ENCODE measurements around the gene ERP27.

Gene ERP27

DNA sequence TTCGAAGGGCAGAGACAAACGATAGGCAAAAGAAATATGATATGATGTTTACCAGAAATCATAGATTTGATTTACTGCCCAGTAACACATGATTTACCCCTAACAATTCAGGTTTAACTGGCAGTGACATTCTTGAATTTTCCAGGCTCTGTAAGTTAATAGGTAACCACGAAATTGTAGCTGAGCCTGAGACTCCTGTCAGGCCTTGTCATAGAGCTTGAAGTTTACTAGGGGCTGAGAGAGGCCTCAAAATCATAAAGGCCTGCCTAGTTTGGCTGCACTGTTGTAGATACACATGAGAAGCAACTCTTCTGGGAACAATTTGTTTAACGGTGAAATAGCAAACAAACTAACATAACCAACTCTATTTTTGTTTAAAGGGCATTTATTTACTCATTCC, 3.3 kb downstream of the ERP27 start:
- DNase-seq (ENCODE audit: low read depth), result no peak

DNA sequence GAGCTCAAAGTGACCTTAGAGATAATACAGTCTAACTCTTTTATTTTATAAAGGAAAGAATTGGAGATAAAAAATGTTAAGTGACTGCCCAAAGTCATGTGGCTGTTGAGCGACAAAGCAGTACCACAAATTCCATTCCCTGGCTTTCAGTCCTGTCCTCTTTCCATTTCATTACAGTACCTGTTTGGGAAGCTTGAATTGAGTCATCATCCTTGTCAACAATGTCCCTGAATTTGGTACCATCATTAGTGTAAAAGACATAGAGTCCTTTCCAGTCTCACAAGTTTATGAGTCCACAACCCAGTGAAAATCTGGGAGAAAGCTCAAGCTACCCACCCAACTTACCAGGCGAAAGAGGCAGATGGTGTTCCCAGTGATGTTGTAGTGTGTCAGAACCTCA, 3.8 kb downstream of the ERP27 start:
- DNase-seq (ENCODE audit: low read depth), result no peak

DNA sequence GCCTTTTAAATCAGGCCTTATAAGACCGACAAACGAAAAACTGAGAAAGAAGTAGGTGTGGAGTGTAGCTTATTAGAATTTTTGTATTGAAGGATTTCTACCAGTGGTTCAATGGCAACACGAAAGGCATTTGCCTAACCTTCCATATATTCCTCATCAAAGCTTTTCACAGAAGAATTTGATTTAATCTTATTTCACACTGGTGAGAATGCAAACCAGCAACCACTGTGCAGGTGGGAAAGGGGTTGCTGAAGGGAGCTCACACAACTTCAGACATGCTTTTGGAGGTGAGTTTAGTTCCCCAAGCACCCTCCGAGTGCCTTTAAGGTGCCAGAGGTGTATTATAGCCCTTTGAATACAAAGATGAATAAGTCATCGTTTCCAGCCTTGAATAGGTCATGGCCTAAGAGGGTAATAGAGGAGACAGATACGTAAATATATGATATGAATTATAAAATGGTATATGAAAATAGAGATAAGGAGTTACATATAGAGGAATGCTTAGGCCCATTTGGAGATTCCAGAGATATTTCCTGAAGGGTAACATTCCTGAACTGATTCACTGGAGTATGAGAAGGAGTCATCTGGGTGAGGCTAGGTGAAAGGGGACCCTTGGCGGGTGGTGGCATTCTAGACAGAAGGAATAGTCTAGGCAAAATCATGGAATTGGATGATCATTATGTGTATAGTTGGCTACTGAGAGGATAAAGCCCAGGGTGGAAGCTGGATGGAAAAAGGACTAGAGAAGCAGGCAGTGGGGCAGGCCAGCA, 6.4 kb downstream of the ERP27 start:
- peak; percentile 25 for DNase-seq (ENCODE audit: low read depth)

DNA sequence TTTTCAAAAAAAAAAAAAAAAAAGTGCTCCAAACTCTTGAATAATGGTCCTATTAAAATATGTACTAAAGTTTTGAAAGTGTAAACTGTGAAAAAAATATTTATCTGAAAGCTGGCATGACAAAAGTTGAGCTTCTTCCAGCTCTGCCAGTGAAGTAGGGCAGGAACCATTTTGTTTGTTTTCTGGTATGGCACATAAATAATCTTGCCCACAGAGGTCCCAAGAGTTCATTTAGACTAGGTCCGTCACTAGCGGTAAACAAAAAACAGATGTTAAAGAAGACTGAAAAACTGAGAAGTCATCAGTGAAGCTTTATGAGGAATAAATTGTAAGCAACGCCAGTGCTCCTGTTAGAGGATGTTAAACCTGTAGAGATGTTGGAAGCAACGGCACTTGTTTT, 7.0 kb downstream of the ERP27 start:
- peak; percentile 41 for DNase-seq (ENCODE audit: low read depth)

DNA sequence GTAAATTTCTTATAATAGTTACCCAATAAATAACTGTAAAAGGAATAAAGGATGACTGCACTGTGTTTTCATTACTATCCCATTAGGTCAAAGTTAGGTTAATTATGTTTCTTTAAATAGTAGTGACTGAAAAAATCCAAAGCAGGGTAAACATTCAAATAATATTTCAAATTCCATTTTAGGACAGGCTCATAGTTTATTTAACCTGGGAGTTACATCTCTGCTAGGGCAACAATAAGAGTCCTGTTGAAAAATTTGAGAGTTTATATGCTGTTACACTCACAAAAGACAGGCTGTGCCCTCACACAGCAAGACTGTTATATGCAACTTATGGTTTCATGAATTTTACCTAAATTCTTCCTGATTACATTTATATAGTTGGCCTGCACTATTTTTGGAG, 8.0 kb downstream of the ERP27 start:
- peak; percentile 81 for DNase-seq (ENCODE audit: low read depth)

DNA sequence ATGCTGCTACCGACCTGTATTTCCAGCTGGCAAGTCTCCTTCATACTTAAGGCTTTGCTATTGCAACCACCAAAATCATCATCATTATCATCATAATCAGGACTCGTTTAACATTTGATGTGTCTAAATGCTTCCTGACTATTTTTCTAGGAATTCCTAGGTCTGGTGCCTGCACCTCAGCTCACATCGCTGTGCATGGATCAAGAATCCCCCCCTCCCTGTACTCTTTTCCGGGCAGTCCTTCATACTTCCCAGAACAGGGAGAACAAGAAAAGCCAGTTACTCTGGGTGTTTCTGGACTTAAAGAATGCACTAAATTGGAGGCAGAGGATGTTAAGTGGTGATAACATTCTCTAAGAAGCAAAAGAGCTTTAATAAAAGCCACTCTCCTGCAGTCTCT, 9.4 kb downstream of the ERP27 start:
- peak; percentile 75 for DNase-seq (ENCODE audit: low read depth)

DNA sequence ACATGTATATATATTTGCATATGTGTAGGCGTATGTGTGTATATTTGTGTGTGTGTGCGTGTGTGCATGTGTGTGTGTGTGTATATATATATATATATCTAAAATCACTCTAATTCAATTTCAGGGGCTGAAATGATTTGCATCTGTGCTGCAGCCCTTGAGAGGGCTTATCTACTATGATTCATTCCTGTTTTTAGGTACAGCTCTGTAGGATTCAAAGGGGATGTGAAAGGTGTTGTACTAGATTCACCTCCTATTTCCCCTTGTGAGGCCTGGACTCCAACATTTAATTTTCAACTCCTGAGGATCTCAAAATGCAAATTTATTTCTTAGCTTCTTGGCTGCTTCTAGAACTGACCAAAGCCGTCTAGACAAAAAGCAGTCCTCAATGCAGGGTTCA, 11.1 kb downstream of the ERP27 start:
- DNase-seq (ENCODE audit: low read depth), result no peak

DNA sequence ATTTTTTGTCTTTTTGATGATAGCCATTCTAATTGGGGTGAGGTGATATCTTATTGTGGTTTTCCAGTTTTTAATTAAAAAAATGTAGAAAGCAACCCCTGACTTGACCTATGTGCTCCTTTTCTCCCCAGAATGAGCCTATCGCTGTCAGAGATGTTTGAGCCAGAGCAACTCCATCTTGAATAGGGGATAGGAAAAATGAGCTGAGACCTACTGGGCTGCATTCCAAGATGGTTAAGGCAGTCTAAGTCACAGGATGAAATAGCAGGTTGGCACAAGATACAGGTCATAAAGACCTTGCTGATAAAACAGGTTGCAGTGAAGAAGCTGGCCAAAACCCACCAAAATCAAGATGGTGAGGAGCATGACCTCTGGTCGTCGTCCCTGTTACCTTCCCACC, 13.8 kb downstream of the ERP27 start:
- DNase-seq (ENCODE audit: low read depth), result no peak

DNA sequence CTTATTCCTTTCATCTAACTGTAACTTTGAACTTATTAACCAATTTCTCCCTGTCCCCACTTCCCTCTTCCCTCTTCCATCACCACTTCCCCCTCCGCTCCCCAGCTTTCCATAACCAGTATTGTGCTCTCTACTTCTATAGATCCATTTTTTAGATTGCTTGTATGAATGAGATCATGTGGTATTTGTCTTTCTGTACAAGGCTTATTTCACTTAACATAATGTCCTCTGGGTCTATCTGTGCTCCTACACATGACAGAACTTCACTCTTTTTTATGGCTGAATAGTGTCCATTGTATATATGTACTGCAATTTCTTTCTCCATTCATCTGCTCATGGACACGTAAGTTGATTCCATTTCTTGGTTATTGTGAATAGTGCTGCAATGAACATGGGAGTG, 14.4 kb downstream of the ERP27 start:
- no peak for DNase-seq (ENCODE audit: low read depth)

DNA sequence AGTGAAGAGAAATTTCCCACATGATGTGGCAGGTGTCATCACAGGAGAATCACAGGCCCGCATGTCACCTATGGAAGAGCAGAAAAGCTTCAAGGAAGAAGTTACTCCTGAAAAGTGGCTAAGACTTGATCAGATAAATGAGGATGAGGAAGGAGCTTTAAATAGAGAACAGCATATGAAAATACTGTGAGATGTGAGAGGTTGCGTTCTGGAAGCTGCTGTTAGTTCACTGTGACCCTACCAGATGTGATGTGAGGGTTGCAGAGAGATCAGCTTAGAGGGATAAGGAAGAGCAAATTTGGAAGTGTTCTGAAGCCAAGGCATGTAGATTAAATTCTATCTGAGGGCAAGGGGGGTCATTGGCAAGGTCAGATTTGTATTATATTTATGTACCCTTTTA, 17.1 kb downstream of the ERP27 start:
- DNase-seq (ENCODE audit: low read depth), result no peak

DNA sequence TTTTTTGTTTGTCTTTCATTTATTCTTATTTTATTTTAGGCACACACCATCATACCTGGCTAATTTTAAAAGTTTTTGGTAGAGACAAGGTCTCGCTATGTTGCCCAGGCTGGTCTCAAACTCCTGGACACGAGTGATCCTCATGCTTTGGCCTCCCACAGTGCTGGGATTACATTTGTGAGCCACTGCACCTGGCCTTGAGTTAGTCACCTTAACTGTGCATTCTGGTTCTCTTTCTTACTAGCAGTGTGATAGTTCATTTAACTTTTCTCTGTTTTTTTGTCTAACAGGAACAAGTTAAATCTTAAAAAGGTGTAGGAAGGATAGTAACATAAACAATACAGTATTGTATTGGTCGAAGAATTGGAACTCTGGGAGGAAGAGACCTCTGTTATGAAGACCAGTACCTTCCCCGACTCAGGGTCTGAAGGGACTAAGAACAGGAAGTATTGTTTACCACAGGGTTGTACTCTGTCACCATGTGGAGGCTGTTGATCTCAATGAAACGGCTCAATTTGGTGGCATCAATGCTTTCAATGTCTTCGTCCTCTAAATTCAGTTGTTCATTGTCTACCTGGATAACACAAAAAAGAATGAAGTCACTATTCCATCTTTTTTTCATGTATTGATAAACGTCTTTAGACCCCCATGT, 17.7 kb downstream of the ERP27 start:
- DNase-seq (ENCODE audit: low read depth), result no peak

DNA sequence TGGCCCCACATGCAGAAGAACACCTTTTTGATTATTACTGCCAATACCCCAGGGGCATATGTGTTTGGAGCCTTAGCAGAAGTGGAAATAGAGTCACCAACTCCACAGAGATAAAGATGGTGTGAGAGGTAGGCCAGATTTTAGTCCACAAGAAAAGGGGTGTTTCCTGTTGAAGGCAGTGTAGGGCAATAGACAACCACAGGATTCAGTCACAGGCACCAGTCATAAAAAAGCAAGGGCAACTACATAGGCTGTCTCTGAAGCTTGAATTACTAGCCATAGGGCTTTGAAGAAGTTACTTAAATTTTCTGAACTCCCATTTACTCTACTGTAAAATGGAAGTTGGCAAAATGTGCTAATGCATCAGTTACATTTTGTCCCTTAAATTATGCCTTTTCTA, 18.9 kb downstream of the ERP27 start:
- no peak for DNase-seq (ENCODE audit: low read depth)

DNA sequence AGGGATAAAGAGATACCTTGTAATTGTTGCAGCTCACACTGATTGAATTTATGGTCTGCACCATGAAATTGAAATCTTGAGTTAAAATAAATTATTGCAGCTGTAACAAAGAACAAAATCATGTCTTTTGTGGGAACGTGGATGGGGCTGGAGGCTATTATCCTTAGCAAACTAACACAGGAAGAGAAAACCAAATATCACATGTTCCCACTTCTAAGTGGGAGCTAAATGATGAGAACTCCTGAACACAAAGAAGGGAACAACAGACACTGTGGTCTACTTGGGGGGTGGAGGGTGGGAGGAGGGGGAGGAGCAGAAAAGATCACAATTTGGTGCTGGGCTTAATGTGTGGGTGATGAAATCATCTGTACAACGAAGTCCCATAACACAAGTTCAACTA, 22.6 kb downstream of the ERP27 start:
- no peak for DNase-seq (ENCODE audit: low read depth)

DNA sequence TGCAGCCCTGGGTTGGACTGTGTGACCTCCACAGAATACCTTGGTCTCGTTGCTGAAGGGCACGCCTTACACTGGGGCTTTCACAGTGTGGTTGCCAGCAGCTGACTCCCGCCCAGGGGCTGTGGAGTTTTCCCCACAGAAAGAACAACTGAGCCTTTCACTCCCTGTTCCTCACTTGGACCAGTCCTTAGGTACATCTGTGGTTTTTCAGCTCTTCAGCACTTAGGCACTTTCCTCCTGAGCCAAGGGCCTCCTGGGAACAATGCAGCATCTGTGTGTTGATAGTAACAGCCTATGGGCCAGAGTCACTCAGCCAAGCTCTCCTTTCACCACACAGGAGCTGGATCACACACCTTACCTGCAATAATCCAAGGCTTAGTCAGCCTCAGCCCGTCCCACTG, 25.0 kb downstream of the ERP27 start:
- DNase-seq (ENCODE audit: low read depth), result no peak

DNA sequence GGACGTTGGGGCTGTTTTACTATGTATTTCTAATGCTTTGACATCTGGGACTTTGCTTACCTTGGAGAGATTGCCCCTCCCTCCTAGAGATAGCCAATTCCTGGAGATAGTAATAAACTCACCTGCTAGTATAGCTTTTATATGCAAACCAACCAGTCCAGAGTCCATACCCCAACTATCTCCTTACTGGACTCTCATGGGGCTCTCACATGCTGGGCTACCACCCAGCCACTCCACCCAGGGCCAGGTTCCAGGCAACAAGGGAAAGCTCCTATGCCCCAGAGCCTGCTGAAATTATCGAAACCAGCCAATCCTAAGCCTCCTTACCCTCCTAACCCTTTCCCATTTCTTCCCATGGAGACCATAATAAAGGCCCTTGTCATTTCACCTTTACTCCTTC, 27.2 kb downstream of the ERP27 start:
- DNase-seq (ENCODE audit: low read depth), result no peak

DNA sequence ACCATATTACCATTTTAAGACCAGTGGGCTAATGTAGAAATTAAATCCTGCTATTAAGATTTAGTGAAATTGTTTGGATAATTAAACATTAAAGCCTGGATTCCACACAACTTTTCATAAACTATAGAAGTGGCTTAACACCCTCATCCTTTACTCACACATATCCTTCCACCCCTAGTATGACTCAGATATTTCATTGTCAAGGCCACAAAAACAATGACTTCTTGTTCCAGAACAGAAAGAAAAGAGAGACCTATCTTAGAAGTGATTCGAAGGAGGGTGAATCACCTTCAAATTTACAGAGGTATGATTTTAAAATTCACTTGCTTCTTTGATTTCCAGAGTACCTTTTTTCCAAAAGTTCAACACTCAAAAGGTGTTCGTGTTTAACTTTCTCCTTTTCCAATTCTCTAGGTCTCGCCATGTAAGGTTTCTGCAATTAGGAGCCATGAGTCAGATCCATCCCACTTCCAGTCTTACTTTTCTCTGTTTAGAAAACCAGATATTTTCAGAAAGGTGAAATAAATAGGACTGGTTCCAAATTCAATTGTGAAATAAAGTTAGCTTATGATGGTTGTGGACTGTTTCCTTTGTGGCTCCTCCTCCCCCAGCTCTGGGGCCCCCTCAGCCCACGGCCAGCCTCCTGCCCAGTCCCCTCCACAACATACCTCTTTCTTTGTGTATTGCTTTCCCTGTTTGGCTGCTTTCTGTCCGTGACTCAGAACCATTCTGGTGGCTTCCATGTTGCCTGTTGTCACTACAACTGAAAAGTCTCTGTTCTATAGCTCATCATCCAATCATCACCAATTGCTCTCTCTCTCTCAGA, 28.0 kb downstream of the ERP27 start:
- DNase-seq (ENCODE audit: low read depth), result no peak

DNA sequence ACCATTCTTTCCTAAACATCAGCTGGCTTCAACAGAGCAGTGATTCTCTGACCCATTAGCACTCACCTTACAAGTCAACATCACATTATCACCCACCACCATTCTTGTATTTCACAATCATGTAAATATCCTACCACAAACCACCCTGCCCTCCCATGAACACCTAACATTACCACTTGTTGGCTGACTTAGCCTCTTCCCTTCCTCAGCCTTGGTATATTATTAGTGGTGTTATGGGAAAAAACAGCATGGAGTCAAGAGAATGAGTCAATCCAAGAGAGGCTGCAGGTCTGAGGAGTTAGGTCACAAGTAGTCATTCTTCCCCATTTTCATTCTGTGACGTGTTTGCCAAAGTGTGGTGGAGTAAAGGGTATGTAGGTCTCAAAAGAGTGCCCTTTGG, 30.4 kb downstream of the ERP27 start:
- no peak for DNase-seq (ENCODE audit: low read depth)

DNA sequence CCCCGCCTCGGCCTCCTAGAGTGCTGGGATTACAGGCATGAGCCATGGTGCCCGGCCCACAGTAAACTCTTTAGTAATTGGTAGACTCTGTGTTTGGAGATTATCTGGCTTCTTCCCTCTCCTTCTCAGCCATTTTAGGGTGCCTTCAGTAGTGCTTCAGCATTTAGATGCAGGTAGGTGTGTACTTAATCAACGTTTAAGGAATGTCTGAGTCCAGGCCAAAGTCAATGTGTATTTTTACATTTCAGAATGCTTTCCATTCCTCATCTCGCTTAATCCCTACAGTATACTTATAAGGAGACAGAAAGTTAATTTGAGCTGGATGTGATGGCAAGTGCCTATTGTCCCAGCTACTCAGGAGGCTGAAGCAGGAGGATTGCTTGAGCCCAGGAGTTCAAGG, 32.2 kb downstream of the ERP27 start:
- DNase-seq (ENCODE audit: low read depth), result no peak

DNA sequence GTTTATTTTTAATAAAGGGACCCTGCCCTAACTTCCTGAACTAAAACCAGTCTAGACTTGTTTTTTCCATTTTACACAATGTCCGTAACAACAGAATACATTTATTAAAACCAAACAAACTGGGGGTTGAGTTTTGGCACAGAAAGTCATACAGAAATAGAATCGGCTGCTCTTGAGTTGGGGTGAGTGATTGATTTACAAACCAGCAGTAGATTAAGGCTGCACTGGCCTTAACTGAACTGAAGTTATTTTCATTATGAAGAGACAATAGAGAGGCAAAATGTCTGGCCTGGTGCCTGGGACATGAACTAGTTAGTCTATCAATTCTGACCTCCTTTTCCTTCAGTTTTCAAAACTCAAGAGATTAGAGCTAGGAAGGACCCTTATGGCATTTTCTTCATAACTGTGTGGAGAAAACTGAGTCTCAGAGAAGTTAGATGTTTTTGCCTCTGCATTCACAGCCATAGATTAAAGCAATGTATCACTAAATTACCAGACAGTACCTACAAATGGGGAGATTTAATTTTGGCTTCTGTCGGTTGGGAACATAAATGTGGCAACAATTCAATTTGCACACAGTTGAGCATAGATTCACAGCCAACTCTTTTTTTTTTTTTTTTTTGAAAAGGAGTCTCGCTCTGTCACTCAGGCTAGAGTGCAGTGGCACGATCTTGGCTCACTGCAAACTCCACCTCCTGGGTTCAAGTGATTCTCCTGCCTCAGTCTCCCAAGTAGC, 32.9 kb downstream of the ERP27 start:
- no peak for DNase-seq (ENCODE audit: low read depth)

DNA sequence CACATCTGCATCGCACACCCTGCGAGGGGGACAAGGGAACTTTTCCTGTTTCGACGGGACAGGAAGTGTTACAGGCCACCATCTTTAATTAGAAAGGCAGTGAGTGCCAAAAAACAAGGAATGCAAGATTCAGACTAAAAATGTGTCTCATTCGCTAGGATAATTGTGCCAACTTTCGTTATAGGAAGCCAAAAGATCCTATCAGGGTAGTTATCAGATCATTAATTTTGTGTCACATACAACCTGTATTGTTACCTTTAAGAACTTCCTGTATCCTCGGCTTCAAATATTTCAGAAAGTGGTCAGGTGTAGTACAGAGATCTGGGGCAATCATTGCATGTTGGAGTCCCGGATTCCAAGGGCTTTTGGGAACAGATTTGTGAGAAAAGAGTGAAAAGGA, 33.5 kb downstream of the ERP27 start:
- DNase-seq (ENCODE audit: low read depth), result no peak

DNA sequence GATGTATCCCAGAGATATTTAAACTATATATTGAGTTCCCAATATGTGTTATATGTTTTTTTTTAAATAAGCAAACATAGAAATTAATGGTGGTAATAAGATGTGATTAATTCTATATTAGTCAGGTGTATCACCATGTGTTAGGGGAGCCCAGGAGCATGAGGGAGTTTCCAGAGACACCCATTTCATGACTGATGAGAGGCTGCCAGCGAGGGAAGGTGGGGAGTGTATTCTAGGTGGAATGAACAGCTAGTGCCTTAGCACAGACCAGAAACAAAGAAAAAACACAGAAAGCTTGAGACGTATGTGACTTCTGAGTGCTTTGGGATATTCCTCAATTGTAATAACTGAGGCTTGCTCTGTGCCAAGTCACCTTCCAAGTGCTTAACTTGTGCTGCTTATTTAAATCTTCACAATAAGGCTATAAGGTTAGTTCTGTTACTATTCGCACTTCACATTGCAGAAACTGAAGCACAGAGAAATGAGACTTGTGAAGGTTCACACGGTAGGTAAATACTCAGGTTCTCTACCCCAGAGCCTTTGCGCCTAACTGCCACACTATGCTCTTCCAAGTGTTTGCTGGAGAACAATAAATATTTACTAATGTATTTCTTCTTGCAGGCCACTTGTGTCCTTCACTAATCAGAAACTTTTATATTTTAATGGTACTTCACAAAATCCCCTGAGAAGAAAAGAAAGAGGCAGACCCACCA, 34.8 kb downstream of the ERP27 start:
- DNase-seq (ENCODE audit: low read depth), result no peak

DNA sequence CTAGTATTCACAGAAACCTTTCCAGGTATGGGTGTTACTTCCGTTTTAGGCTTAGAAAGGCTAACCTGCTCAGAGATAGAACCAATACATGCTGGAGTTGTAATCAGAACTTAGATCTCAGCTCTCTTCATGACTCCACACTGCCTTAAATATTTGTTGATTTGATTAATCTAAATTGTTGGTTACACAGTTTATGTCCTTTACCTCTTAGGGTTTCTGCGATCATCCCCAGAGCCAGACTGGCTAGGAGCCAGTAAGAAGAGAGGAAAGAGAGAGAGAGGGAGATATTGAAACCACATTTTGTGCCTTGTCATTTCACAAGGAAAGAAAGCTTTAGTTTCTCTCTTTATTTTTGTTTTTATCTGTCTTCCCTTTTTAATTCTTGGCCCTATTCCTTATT, 35.9 kb downstream of the ERP27 start:
- peak; percentile 37 for DNase-seq (ENCODE audit: low read depth)

All from EH (cell line).